ENCODE measurements around the gene SELPLG.
"Not testable (repeated sequence)": the region's sequence is repeated elsewhere in the genome, so short reads cannot be mapped to it uniquely, and the experiment has no call there.

SELPLG gene

GRCh38 chr12:108656247-108656646 lies 22.6 kb upstream of the SELPLG start:
- intact Hi-C loops (cut with DNase I); DNase-seq: not testable (repeated sequence)

GRCh38 chr12:108655812-108656175 lies 22.1 kb upstream of the SELPLG start:
- intact Hi-C loops (cut with DNase I); DNase-seq: not testable (repeated sequence)

- DNase-seq; intact Hi-C loops (cut with DNase I): not testable (repeated sequence)
These were observed 20.9 kb upstream of the SELPLG start for GRCh38 chr12:108654622-108655021.

- DNase-seq = no peak
- intact Hi-C loops (cut with DNase I) = no loop called here
These were observed 20.2 kb upstream of the SELPLG start for GRCh38 chr12:108653922-108654321.

GRCh38 chr12:108653082-108653516 lies 19.4 kb upstream of the SELPLG start:
- intact Hi-C loops (cut with DNase I) = no loop called here
- DNase-seq = no peak

GRCh38 chr12:108650083-108650482 lies 16.4 kb upstream of the SELPLG start:
- no peak for DNase-seq
- intact Hi-C loops (cut with DNase I) = no loop called here

- intact Hi-C loops (cut with DNase I) = no loop called here
- DNase-seq = peak in 1 of 10 donors; percentile 26
These were observed 16.0 kb upstream of the SELPLG start for GRCh38 chr12:108649669-108650068.

- intact Hi-C loops (cut with DNase I) = no loop called here
- DNase-seq = no peak
These were observed 15.4 kb upstream of the SELPLG start for GRCh38 chr12:108649126-108649525.

- intact Hi-C loops (cut with DNase I) = no loop called here
- DNase-seq = peak in 1 of 10 donors; percentile 28
These were observed 14.7 kb upstream of the SELPLG start for GRCh38 chr12:108648371-108648770.

- peak in 1 of 10 donors; percentile 68 for DNase-seq
- intact Hi-C loops (cut with DNase I) = no loop called here
These were observed 14.0 kb upstream of the SELPLG start for GRCh38 chr12:108647585-108648287.

GRCh38 chr12:108646600-108647579 lies 13.2 kb upstream of the SELPLG start:
- intact Hi-C loops (cut with DNase I) = no loop called here
- no peak for DNase-seq

- intact Hi-C loops (cut with DNase I) = no loop called here
- DNase-seq = peak in 1 of 10 donors; percentile 54
These were observed 12.2 kb upstream of the SELPLG start for GRCh38 chr12:108645686-108646599.

- peak in 1 of 10 donors; percentile 43 for DNase-seq
- intact Hi-C loops (cut with DNase I) = no loop called here
These were observed 11.1 kb upstream of the SELPLG start for GRCh38 chr12:108644811-108645120.

GRCh38 chr12:108643941-108644810 lies 10.5 kb upstream of the SELPLG start:
- intact Hi-C loops (cut with DNase I) = no loop called here
- peak in 2 of 10 donors; percentile 41 to 85 for DNase-seq

- DNase-seq = no peak
- intact Hi-C loops (cut with DNase I) = no loop called here
These were observed 9.4 kb upstream of the SELPLG start for GRCh38 chr12:108642899-108643654.

- intact Hi-C loops (cut with DNase I) = no loop called here
- DNase-seq = peak in 1 of 10 donors; percentile 61
These were observed 8.7 kb upstream of the SELPLG start for GRCh38 chr12:108642269-108642870.

GRCh38 chr12:108641446-108642268 lies 8.0 kb upstream of the SELPLG start:
- intact Hi-C loops (cut with DNase I) = no loop called here
- DNase-seq = no peak
